Psoas muscle (tissue), 8 donors: Measurements from ENCODE around the gene FGD2. TPM values are rescaled to one million over a fixed set of nuclear protein-coding genes. Genes with fewer than 3 reads are reported as not detected.

Source experiments
- ATAC-seq, 4 donors: fragments of 200-7000 bp; cut with Tn5 transposase; one replicate each; pipeline ENCODE4 v1.9.1; 2020; ENCODE audit warnings: moderate library complexity in 3 of 4, mild to moderate bottlenecking in 2 of 4
- DNase-seq, 2 donors: peaks; one replicate each; pipeline ENCODE4 v3.0.0-alpha.2; 2020
- H3K27ac ChIP-seq: fragments of 200-600 bp; one replicate; pipeline ENCODE4 v1.8.0; 2022
- H3K27me3 ChIP-seq, 3 donors: fragments of 200-600 bp in 1 of 3; one replicate each; pipeline versions ENCODE4 v1.6.1 to v1.8.0; 2013 to 2022; ENCODE audit warnings: low read length in 2 of 3, mild to moderate bottlenecking in 2 of 3, moderate library complexity in 1 of 3; ENCODE audit not compliant: insufficient read depth in 3 of 3
- H3K36me3 ChIP-seq, 2 donors: fragments of 200-600 bp in 1 of 2; one replicate each; pipeline versions ENCODE4 v1.6.1 to v1.8.0; 2013 to 2022; ENCODE audit warnings: low read depth in 1 of 2, mild to moderate bottlenecking in 1 of 2, moderate library complexity in 1 of 2; ENCODE audit not compliant: insufficient read depth in 1 of 2
- H3K4me1 ChIP-seq: fragments of 200-600 bp; one replicate; pipeline ENCODE4 v1.8.0; 2022
- H3K4me3 ChIP-seq: fragments of 200-600 bp; one replicate; pipeline ENCODE4 v1.8.0; 2022; ENCODE audit warnings: mild to moderate bottlenecking
- H3K9me3 ChIP-seq: fragments of 200-600 bp; one replicate; pipeline ENCODE4 v1.8.0; 2022
- WGBS, 3 donors: extraction: QIAGEN DNeasy Blood & Tissue Kit; methylation state at CpG; one replicate each; pipeline versions ENCODE4 v1.1.6 to v1.1.7; 2013; 5-methylcytosine and 5-hydroxymethylcytosine counted together
- intact Hi-C, 2 donors: fragments of 100-400 bp; cut with DNase I; formaldehyde crosslinking; loops; one replicate each; pipeline versions ENCODE4 v1.11.0 to v1.14.2; 2022
- polyA plus RNA-seq, 3 donors: library from polyadenylated mRNA; stranded (reverse); fragments of 200-250 nt; gene quantifications; one replicate each; pipeline ENCODE4 v1.2.3, GENCODE V29; 2013
- total RNA-seq, 4 donors: library from RNA; stranded (reverse); fragmentation: NEBNext Ultra II Directional in 2 of 4; extraction: Animal tissue kit (Norgen Biotek cat#: 25700) in 2 of 4; gene quantifications; one replicate each; pipeline versions ENCODE4 v1.2.1 to v1.2.4, GENCODE V29; 2021 to 2023
- TF ChIP-seq, protein P1 (sequence below): fragments of 200-600 bp; IDR thresholded peaks from one replicate; pipeline ENCODE4 v1.8.0; 2022; ENCODE audit warnings: antibody characterized with exemption
- donor health status: healthy with polysubstance abuse.
- donor health status: DM: no; HTN: no; CAD: no; lungs with moderate emphysema.
- donor health status: Bipolar disorder and iron deficiency.
- donor health status: healthy.
- donor health status: DM: yes; HTN: yes; CAD: no.
- donor health status: DM: no; HTN: no; CAD: no.
- donor health status: DM: no; HTN: no; CAD: no.
- donor health status: DM: yes; HTN: yes; CAD: no.

FGD2 gene
- total and polyA plus RNA-seq, 7 donors, result 0.75 to 4.2 (median 1.7) TPM

DNA sequence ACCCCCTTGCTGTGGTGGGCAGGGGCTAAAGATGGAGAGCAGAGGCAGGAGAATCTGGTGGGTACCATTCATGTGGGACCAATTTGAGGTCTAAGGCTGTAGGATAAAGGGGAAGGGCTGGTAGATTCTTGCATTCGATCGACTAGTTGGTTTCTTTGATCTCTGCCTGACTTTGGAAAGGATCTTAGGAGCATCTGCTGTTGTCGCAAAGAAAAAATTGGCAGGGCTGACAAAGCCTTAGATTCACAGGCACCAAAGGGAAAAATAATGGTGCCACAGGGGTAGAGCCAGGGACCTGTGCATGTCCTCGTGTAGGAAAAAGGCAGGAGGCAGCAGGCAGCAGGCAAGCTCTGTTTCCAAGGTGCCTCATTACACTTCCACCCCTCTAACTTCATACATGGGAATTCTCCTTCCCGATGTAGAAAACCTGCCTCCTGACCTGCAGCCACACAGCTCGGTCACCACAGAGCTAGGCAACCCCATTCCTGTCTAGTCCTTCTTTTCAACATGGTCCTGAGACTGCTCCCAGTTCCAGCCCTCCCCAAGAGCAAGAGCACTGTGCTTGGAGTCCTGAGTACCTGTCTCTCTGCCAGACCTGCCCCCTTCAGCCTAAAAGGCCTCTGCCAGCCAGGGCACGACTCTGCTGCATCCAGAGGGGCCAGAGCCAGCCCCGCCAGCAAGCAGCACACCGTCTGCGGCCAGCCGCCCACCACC lies 71.9 kb downstream of the FGD2 start:
- no peak overlapping the region for H3K27ac ChIP-seq
- WGBS, 3 donors, result 39 to 44% (median 40%) methylated on average over 11 of the region's 11 CpGs
- H3K27me3 ChIP-seq, result no peaks in the 10 kb centered on the region
- DNase-seq, result no peak
- ATAC-seq, result no peak
- H3K4me1 ChIP-seq, result peaks cover 10% of the 10 kb centered on the region
- no peaks in the 10 kb centered on the region for H3K36me3 ChIP-seq
- H3K9me3 ChIP-seq, result no peaks in the 10 kb centered on the region
- intact Hi-C loops, result no loop called here
- H3K4me3 ChIP-seq, result no peak overlapping the region
- TF ChIP-seq, protein P1, sequence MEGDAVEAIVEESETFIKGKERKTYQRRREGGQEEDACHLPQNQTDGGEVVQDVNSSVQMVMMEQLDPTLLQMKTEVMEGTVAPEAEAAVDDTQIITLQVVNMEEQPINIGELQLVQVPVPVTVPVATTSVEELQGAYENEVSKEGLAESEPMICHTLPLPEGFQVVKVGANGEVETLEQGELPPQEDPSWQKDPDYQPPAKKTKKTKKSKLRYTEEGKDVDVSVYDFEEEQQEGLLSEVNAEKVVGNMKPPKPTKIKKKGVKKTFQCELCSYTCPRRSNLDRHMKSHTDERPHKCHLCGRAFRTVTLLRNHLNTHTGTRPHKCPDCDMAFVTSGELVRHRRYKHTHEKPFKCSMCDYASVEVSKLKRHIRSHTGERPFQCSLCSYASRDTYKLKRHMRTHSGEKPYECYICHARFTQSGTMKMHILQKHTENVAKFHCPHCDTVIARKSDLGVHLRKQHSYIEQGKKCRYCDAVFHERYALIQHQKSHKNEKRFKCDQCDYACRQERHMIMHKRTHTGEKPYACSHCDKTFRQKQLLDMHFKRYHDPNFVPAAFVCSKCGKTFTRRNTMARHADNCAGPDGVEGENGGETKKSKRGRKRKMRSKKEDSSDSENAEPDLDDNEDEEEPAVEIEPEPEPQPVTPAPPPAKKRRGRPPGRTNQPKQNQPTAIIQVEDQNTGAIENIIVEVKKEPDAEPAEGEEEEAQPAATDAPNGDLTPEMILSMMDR, result no peak

DNA sequence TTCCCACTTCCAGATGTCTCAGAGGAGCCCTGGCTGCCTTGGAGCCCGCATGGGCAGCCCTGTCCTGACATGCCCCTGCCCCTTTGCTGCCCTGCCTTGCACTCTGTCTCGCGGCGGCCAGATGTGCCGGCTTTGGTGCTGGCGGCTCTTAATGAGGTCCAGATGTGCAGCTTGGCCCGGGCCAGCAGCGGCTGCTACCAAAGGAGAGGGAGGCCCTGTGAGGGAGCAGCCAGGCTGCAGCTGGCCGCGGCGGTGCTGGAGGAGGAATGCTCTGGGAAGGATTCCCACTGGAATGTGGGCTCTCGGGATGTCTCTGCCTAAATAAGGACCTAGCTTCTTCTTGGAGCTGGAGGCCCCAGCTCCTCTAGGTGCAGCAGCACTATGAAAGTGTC lies 72.4 kb downstream of the FGD2 start:
- WGBS, 3 donors, result 19 to 30% (median 21%) methylated on average over 12 of the region's 12 CpGs
- Histone ChIP-seq H3K27ac (no peak overlapping the region), H3K4me3 (no peak overlapping the region), H3K27me3 (no peaks in the 10 kb centered on the region), H3K4me1 (peaks cover 10% of the 10 kb centered on the region), H3K9me3 (no peaks in the 10 kb centered on the region), H3K36me3 (no peaks in the 10 kb centered on the region)
- ATAC-seq (peak in 3 of 4 donors; percentile 26 to 60 (median 52)), DNase-seq (peak; percentile 86 to 91)
- TF ChIP-seq, protein P1, result no peak
- intact Hi-C loops, result no loop called here

Other genes with a start within 250 kb of the FGD2 start
- gene CPNE5, start 166.2 kb upstream of the FGD2 start, total RNA-seq, result 1 to 10 TPM in 2 of 4 donors, under 1 TPM in 2; 0.27 to 1.1 (median 0.72) TPM
- 1 to 10 TPM in 1 of 3 donors, under 1 TPM in 2; 0.03 to 1.7 (median 0.10) TPM for gene CPNE5, start 166.2 kb upstream of the FGD2 start, polyA plus RNA-seq
- gene PPIL1, start 130.9 kb upstream of the FGD2 start, total RNA-seq, result 10 to 100 TPM; 20.9 to 38.8 (median 22.1) TPM
- 10 to 100 TPM; 18.1 to 92.3 (median 40.4) TPM for gene PPIL1, start 130.9 kb upstream of the FGD2 start, polyA plus RNA-seq
- gene C6orf89, start 119.7 kb upstream of the FGD2 start, total RNA-seq, result 10 to 100 TPM; 37.1 to 53.4 (median 51.1) TPM
- gene C6orf89, start 119.7 kb upstream of the FGD2 start, polyA plus RNA-seq, result 10 to 100 TPM; 23.2 to 56.3 (median 35.4) TPM
- gene PI16, start 50.9 kb upstream of the FGD2 start, total RNA-seq, result 10 to 100 TPM in 1 of 4 donors, 1 to 10 TPM in 3; 3.1 to 49.1 (median 3.6) TPM
- gene PI16, start 50.9 kb upstream of the FGD2 start, polyA plus RNA-seq, result 1 to 10 TPM; 1.2 to 3.1 (median 1.6) TPM
- 10 to 100 TPM; 74.6 to 89.2 (median 85.4) TPM for gene MTCH1, start 19.5 kb upstream of the FGD2 start, total RNA-seq
- 100 to 1,000 TPM; 110 to 230 (median 145) TPM for gene MTCH1, start 19.5 kb upstream of the FGD2 start, polyA plus RNA-seq
- gene PIM1, start 164.5 kb downstream of the FGD2 start, total RNA-seq, result 10 to 100 TPM; 18.0 to 45.5 (median 32.8) TPM
- gene PIM1, start 164.5 kb downstream of the FGD2 start, polyA plus RNA-seq, result 10 to 100 TPM in 1 of 3 donors, 1 to 10 TPM in 2; 2.8 to 16.5 (median 7.8) TPM